Ammon's horn (tissue), 1 donor: ENCODE data around the gene ACTL6B.
A peak's percentile ranks its signal among the peaks of the same experiment; 100 is the strongest.
"Not testable (repeated sequence)": the region's sequence is repeated elsewhere in the genome, so short reads cannot be mapped to it uniquely, and the experiment has no call there.

Experiments used
- DNase-seq: peaks from one replicate; pipeline ENCODE4 v3.0.0-alpha.2; 2016; ENCODE audit warnings: low spot score

The ACTL6B gene

GRCh38 chr7:100655908-100656674, at the start of gene ACTL6B:
Gene ACTL6B (minus strand): TSS chr7:100656448. CDS start chr7:100656354, 94 bp downstream.
- DNase-seq = peak; percentile 73

- peak; percentile 76 for DNase-seq
Observed at GRCh38 chr7:100705320-100705752, 49.1 kb upstream of the ACTL6B start.

- not testable (repeated sequence) for DNase-seq
Observed at GRCh38 chr7:100701089-100701488, 44.8 kb upstream of the ACTL6B start.

- no peak for DNase-seq
Observed at GRCh38 chr7:100699018-100699417, 42.8 kb upstream of the ACTL6B start.

GRCh38 chr7:100696123-100696521, 39.9 kb upstream of the ACTL6B start:
- no peak for DNase-seq

- peak; percentile 79 for DNase-seq
Observed at GRCh38 chr7:100694098-100694745, 38.0 kb upstream of the ACTL6B start, which contains the start of gene GIGYF1. Gene GIGYF1 (minus strand): TSS chr7:100694250. CDS start chr7:100688238, 6,012 bp downstream.

GRCh38 chr7:100693312-100694097, 37.3 kb upstream of the ACTL6B start:
- DNase-seq = peak; percentile 4

GRCh38 chr7:100692578-100692961, 36.3 kb upstream of the ACTL6B start:
- DNase-seq = peak; percentile 1

GRCh38 chr7:100691676-100692577, 35.7 kb upstream of the ACTL6B start:
- DNase-seq = peak; percentile 87

GRCh38 chr7:100689230-100690135, 33.2 kb upstream of the ACTL6B start:
- DNase-seq = no peak

GRCh38 chr7:100688326-100688860, 32.1 kb upstream of the ACTL6B start:
- no peak for DNase-seq

- no peak for DNase-seq
Observed at GRCh38 chr7:100687751-100688300, 31.6 kb upstream of the ACTL6B start.

GRCh38 chr7:100687261-100687660, 31.0 kb upstream of the ACTL6B start:
- no peak for DNase-seq

- DNase-seq = no peak
Observed at GRCh38 chr7:100686822-100687211, 30.6 kb upstream of the ACTL6B start.

GRCh38 chr7:100686201-100686821, 30.1 kb upstream of the ACTL6B start:
- no peak for DNase-seq

- no peak for DNase-seq
Observed at GRCh38 chr7:100685631-100686145, 29.4 kb upstream of the ACTL6B start.

GRCh38 chr7:100685049-100685605, 28.9 kb upstream of the ACTL6B start:
- no peak for DNase-seq

- no peak for DNase-seq
Observed at GRCh38 chr7:100684534-100685042, 28.3 kb upstream of the ACTL6B start.
